ENCODE data around the gene HNF4A. TPM values are rescaled to one million over a fixed set of nuclear protein-coding genes. Genes with fewer than 3 reads are reported as not detected.

HNF4A gene
- total RNA-seq, 2 donors from 2014 or later: not detected

DNA sequence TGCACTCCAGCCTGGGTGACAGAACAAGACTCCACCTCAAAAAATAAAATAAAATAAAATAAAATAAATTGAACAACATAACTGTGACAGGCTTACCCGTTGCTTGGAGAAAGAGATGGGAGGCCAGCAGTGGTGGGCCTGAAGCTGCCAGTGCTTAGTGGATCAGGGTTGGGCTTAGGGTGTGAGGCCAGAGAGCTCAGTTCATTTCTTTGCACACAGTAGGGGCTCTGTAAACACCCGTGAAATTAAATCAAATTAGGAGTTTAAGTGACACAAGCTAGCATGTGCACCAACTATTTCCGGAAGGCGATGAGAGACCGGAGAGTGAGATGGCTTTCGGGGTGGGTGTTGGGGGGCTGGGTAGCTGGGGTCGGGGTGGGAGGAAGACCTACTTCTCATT is 94.4 kb downstream of the HNF4A start:
- Mint-ChIP-seq H3K9me3 (no peaks in the 10 kb centered on the region), H3K36me3 (ENCODE audit: insufficient read depth in 2 of 2) (no peaks in the 10 kb centered on the region), H3K27ac (no peak overlapping the region), H3K4me3 (no peak overlapping the region), H3K4me1 (ENCODE audit: low read depth) (no peaks in the 10 kb centered on the region), H3K27me3 (ENCODE audit: low read depth) (no peaks in the 10 kb centered on the region)
- DNase-seq (no peak), ATAC-seq (replicated peaks in 1 of 2) (no peak)

DNA sequence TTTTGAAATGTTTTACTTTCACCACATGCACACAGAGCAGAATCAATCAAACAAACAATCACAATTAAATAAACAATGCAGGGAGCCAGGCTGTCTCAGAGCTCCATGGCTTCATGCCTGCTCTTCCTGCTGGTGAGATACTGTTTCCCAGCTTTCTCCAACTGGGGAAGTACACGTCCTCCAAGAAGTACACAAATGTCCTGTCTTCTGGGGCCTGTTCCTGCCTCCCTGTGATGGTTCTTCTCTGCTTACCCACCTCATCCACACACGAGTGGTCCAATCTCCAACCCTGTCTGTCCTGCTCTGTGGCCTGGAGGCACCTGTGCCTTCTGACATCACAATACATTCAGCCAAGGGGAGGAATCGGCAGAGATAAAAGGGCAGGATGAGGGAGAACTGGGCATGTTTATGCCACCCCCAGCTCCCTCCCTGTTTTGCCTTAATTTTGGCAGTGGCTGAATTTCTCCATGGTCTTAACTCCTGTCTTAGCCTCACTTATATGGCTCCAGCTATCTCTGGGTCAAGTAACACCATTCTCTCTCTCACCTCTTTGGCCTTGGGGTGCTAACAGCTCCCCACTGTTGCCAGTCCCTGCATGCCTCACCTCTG is 94.9 kb downstream of the HNF4A start:
- H3K9me3 Mint-ChIP-seq: no peaks in the 10 kb centered on the region
- H3K4me3 Mint-ChIP-seq: no peak overlapping the region
- H3K36me3 Mint-ChIP-seq (ENCODE audit: insufficient read depth in 2 of 2): no peaks in the 10 kb centered on the region
- no peak overlapping the region for H3K27ac Mint-ChIP-seq
- DNase-seq: no peak
- no peaks in the 10 kb centered on the region for H3K4me1 Mint-ChIP-seq (ENCODE audit: low read depth)
- H3K27me3 Mint-ChIP-seq (ENCODE audit: low read depth): no peaks in the 10 kb centered on the region
- no peak for ATAC-seq (replicated peaks in 1 of 2)

DNA sequence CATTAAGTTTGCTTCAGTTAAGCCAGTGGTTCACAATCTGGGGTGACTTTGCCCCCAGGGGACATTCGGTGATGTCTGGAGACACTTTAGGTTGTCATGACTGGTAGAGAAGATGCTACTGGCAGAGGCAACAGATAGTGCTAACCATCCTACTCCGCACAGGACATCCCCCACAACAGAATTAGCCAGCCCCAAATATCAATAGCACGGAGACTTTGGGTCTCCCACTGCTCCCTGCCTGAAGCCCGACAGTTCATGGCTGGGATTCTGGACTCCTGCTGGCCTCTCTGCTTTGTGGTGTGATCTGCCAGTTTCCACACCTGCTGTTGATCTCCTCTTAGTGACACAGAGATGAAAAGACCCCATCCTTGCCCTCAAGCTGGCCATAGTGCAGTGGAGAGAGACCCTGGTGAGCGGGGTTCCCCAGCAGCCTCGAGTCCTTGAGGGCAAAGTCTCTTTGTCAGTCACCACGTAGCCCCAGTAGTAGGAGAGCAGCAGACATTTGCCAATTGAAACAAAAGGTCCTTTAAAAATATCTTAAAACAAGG is 95.5 kb downstream of the HNF4A start:
- Mint-ChIP-seq H3K27me3 (ENCODE audit: low read depth) (no peaks in the 10 kb centered on the region), H3K36me3 (ENCODE audit: insufficient read depth in 2 of 2) (no peaks in the 10 kb centered on the region), H3K9me3 (no peaks in the 10 kb centered on the region), H3K4me1 (ENCODE audit: low read depth) (no peaks in the 10 kb centered on the region), H3K27ac (no peak overlapping the region), H3K4me3 (no peak overlapping the region)
- DNase-seq: no peak
- no peak for ATAC-seq (replicated peaks in 1 of 2)

DNA sequence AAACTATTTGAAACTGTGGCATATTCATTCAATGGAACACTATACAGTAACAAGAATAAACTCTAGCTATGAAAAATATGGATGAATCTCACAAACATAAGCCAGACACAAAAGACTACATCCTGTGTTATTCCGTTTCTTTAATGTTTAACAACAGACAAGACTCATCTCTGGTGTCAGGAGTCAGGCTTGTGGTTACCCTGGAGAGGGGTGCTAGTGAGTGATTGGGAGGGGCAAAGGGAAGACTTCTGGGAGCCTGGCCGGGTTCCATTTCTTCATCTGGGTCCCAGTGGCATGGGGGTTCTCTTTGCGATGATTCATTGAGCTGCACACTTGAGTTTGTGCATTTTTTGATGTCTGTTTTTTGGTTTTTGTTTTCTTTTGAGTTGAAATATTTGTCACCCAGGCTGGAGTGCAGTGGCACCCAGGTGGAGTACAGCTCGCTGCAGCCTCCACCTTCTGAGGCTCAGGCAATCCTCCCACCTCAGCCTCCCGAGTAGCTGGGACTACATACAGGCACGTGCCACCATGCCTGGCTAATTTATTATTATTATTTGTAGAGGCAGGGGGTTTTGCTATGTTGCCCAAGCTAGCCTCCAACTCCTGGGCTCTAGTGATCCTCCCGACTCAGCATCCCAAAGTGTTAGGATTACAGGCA is 98.9 kb downstream of the HNF4A start:
- no peak overlapping the region for H3K4me3 Mint-ChIP-seq
- no peaks in the 10 kb centered on the region for H3K36me3 Mint-ChIP-seq (ENCODE audit: insufficient read depth in 2 of 2)
- no peaks in the 10 kb centered on the region for H3K4me1 Mint-ChIP-seq (ENCODE audit: low read depth)
- no peak overlapping the region for H3K27ac Mint-ChIP-seq
- ATAC-seq (replicated peaks in 1 of 2) (no peak), DNase-seq (no peak)
- no peaks in the 10 kb centered on the region for H3K27me3 Mint-ChIP-seq (ENCODE audit: low read depth)
- H3K9me3 Mint-ChIP-seq: no peaks in the 10 kb centered on the region

DNA sequence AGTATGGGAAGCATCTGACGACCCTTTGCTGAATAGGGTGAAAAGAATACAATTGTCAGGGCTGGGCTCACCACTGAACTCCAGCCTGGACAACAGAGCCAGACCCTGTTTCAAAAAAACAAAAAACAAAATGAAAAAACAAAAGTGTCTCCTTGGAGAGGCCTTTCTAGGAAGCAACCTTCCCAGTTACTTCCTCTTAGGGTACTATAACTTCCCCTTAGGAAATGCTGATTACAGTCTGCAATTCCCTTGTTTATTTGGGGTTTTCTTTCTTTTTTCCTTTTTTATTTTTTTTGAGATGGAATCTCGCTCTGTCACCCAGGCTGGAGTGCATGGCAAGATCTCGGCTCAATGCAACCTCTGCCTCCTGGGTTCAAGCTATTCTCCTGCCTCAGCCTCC is 99.6 kb downstream of the HNF4A start:
- Mint-ChIP-seq H3K27ac (no peak overlapping the region), H3K9me3 (no peaks in the 10 kb centered on the region), H3K4me3 (no peak overlapping the region), H3K36me3 (ENCODE audit: insufficient read depth in 2 of 2) (no peaks in the 10 kb centered on the region), H3K27me3 (ENCODE audit: low read depth) (no peaks in the 10 kb centered on the region), H3K4me1 (ENCODE audit: low read depth) (no peaks in the 10 kb centered on the region)
- no peak for DNase-seq
- no peak for ATAC-seq (replicated peaks in 1 of 2)

DNA sequence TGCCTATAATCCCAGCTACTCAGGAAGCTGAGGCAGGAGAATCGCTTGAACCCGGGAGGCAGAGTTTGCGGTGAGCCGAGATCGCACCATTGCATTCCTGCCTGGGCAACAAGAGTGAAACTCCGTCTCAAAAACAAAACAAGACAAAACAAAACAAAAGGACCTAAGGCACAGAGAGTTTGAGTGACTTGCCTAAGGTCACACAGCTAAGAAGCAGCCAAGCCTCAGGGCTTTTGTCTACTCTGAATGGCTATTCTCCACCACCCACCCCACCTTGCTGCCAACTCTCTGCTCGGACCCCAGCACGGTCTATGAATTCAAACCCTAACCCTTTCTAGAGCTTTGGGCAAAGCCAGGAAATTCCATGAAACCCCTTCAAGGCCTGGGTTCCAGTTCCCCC is 101.1 kb downstream of the HNF4A start:
- H3K9me3 Mint-ChIP-seq: no peaks in the 10 kb centered on the region

DNA sequence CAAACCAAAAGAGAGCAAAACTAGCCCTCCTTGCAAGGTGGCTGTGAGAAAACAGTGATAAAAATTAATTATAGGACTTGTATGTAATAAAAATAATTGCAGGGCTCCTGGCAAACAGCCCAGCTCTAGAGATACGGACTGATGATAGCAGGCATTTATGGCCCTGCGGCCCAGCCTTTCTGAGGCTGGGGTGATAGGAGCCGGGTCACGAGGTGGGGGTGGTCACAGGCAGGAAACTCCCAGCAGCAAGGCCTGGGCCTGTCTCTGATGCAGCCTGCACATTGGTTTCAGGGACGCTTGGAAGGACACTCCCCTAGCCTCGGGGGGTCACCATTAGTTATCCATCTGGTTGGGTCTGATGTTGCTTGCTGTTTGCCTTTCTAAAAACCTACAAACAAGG is 101.5 kb downstream of the HNF4A start:
- no peak for ATAC-seq (replicated peaks in 1 of 2)
- no peaks in the 10 kb centered on the region for H3K36me3 Mint-ChIP-seq (ENCODE audit: insufficient read depth in 2 of 2)

More for the DNA sequence above, 101.1 kb downstream of the HNF4A start:
- Mint-ChIP-seq H3K4me3 (no peak overlapping the region), H3K27me3 (ENCODE audit: low read depth) (no peaks in the 10 kb centered on the region), H3K4me1 (ENCODE audit: low read depth) (no peaks in the 10 kb centered on the region), H3K27ac (no peak overlapping the region), H3K36me3 (ENCODE audit: insufficient read depth in 2 of 2) (no peaks in the 10 kb centered on the region)
- DNase-seq: no peak
- ATAC-seq (replicated peaks in 1 of 2): no peak

DNA sequence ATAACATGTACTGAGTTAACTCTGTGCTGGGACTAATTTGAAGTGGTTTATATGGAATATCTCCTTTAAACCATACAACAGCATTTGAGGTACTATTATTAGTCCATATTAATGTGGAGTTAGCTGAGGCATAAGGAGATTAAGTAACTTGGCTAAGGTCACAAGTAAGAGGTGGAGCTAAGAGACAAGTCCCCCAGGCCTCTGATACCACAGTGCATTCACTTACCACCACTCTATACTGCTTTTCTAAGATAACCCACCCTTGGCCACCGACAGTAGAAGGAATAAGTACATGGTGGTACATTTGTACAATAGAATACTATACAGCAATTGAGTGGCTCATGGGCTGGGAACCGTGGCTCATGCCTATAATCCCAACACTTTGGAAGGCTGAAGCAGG is 103.8 kb downstream of the HNF4A start:
- H3K9me3 Mint-ChIP-seq: no peaks in the 10 kb centered on the region
- no peak overlapping the region for H3K27ac Mint-ChIP-seq
- no peaks in the 10 kb centered on the region for H3K27me3 Mint-ChIP-seq (ENCODE audit: low read depth)
- no peak overlapping the region for H3K4me3 Mint-ChIP-seq
- ATAC-seq (replicated peaks in 1 of 2): no peak
- no peak for DNase-seq
- no peaks in the 10 kb centered on the region for H3K4me1 Mint-ChIP-seq (ENCODE audit: low read depth)
- H3K36me3 Mint-ChIP-seq (ENCODE audit: insufficient read depth in 2 of 2): no peaks in the 10 kb centered on the region

More for the DNA sequence above, 101.5 kb downstream of the HNF4A start:
- no peak overlapping the region for H3K4me3 Mint-ChIP-seq
- no peaks in the 10 kb centered on the region for H3K27me3 Mint-ChIP-seq (ENCODE audit: low read depth)
- H3K4me1 Mint-ChIP-seq (ENCODE audit: low read depth): no peaks in the 10 kb centered on the region
- DNase-seq: no peak
- no peaks in the 10 kb centered on the region for H3K9me3 Mint-ChIP-seq
- H3K27ac Mint-ChIP-seq: no peak overlapping the region

DNA sequence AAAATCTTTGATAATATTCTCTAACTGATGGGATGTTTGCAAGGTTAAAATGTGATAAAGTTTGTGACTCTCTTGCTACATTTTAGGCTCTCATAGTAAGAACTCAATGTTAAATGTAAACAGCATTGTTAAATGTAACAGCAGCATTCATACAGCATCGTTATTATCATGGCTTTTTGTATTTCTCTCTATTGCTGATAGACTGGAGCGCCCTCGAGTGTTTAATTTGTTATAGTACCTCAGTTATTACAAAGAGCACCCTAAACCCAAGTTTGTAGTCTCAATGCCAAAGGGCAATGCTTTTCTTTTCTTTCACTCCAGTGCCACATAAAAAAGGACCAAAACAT is 105.3 kb downstream of the HNF4A start:
- H3K27ac Mint-ChIP-seq: no peak overlapping the region
- H3K27me3 Mint-ChIP-seq (ENCODE audit: low read depth): no peaks in the 10 kb centered on the region
- H3K4me3 Mint-ChIP-seq: no peak overlapping the region

DNA sequence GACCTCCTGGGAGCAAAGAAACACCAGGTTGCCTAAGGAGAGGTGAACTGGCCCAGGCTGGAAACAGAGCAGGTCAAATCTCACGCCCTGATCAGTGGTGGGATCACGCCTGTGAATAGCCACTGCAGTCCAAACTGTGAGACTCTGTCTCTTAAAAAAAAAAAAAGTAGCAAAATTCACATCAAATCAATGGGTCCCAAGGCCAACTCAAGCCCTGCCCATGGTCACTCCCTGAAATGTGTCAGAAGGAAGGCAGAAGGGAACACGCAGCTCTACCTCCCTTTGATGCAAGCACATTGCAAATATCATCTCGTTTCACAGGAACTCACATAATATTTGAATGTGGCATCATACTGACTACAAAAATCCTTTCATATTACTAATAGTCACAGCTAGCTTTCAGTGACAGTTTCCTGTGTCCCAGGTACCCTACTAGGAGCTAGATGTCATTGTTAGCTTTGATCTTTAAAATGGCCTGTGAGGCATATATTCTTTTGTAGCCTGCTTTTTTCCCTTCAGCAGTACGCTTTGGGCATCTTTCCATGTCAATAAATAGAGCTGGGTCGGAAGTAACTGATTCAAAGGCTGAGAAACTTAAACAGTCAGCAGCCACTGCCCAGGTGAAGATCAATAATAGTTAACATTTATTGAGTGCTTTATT is 105.8 kb downstream of the HNF4A start:
- Mint-ChIP-seq H3K27ac (no peak overlapping the region), H3K4me1 (ENCODE audit: low read depth) (no peaks in the 10 kb centered on the region), H3K9me3 (no peaks in the 10 kb centered on the region), H3K27me3 (ENCODE audit: low read depth) (no peaks in the 10 kb centered on the region), H3K4me3 (no peak overlapping the region), H3K36me3 (ENCODE audit: insufficient read depth in 2 of 2) (no peaks in the 10 kb centered on the region)
- ATAC-seq (replicated peaks in 1 of 2) (no peak), DNase-seq (no peak)

More for the DNA sequence above, 105.3 kb downstream of the HNF4A start:
- no peaks in the 10 kb centered on the region for H3K4me1 Mint-ChIP-seq (ENCODE audit: low read depth)
- no peak for ATAC-seq (replicated peaks in 1 of 2)
- DNase-seq: no peak
- no peaks in the 10 kb centered on the region for H3K9me3 Mint-ChIP-seq
- no peaks in the 10 kb centered on the region for H3K36me3 Mint-ChIP-seq (ENCODE audit: insufficient read depth in 2 of 2)

DNA sequence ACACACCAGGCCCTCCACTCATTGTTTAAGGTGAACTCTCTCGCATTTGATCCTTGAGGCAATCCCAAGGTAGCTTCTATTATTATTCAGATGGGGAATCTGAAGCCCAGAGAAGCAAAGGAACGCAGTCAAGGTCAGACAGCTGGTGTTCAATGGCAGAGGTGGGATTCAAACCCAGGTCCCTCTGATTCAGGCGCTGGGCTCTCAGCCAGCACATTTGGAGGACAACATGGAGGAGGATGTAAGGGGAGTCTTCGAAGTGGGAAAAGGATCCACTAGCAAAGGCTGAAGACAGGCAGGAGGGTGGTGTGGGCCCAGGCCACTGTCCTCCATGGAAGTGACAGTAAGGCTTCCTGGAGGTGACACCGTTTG is 106.3 kb downstream of the HNF4A start:
- H3K36me3 Mint-ChIP-seq (ENCODE audit: insufficient read depth in 2 of 2): no peaks in the 10 kb centered on the region
- DNase-seq (no peak), ATAC-seq (replicated peaks in 1 of 2) (no peak)
- no peaks in the 10 kb centered on the region for H3K4me1 Mint-ChIP-seq (ENCODE audit: low read depth)
- H3K27ac Mint-ChIP-seq: no peak overlapping the region
- no peaks in the 10 kb centered on the region for H3K9me3 Mint-ChIP-seq
- H3K27me3 Mint-ChIP-seq (ENCODE audit: low read depth): no peaks in the 10 kb centered on the region
- no peak overlapping the region for H3K4me3 Mint-ChIP-seq

DNA sequence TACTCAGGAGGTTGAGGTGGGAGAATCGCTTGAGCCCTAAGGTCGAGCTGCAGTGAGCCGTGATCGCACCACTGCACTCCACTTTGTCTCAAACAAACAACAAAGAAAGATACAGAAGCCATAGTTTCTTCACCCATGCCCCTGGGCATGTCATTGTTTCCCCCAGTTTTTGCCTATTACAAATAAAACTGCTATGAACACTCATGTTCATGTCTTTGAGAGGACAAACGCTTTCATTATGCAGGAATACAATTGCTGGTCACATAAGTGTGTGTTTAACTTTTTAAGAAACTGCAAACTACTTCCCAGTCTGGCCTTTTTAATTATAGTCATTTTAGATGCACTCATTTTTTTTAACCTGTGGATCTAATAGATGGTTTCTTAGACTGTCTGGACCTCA is 108.0 kb downstream of the HNF4A start:
- ATAC-seq (replicated peaks in 1 of 2) (no peak), DNase-seq (no peak)
- Mint-ChIP-seq H3K27me3 (ENCODE audit: low read depth) (no peaks in the 10 kb centered on the region), H3K9me3 (no peaks in the 10 kb centered on the region), H3K4me1 (ENCODE audit: low read depth) (no peaks in the 10 kb centered on the region), H3K4me3 (no peak overlapping the region), H3K36me3 (ENCODE audit: insufficient read depth in 2 of 2) (no peaks in the 10 kb centered on the region), H3K27ac (no peak overlapping the region)

DNA sequence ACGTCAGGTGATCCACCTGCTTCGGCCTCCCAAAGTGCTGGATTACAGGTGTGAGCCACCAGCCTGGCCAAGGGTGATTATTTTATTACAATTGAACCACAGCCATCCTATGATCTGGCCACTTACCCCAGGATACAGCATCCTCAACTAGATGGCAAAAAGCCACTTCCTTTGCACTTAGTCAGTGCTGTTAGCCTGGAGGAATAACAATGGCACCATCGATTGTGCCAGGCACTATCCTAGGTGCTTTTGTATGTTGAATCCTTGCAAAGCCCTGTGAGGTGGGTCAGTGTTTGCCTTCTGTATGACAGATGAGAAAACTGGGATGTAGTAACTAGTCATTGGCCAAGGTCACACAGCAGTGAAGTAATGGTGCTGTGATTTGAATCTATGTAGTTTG is 109.0 kb downstream of the HNF4A start:
- Mint-ChIP-seq H3K36me3 (ENCODE audit: insufficient read depth in 2 of 2) (no peaks in the 10 kb centered on the region), H3K27ac (no peak overlapping the region), H3K27me3 (ENCODE audit: low read depth) (no peaks in the 10 kb centered on the region), H3K4me3 (no peak overlapping the region), H3K4me1 (ENCODE audit: low read depth) (no peaks in the 10 kb centered on the region), H3K9me3 (no peaks in the 10 kb centered on the region)
- ATAC-seq (replicated peaks in 1 of 2): no peak
- no peak for DNase-seq

Data from activated T-cell treated with anti-CD3 and anti-CD28 coated beads, Interleukin-2, amount 50 U/mL, for 72 hours (primary cell).